SKM-1 treated with dmso at 0.1 percent for 144 hours (cell line): ENCODE results near the gene FGF9.
A peak's percentile ranks its signal among the peaks of the same experiment; 100 is the strongest.

Experiments
- DNase-seq: peaks from one replicate; lab custom pipeline; 2025; ENCODE audit not compliant: unreplicated experiment; lab: John Stamatoyannopoulos, UW

Gene FGF9

DNA sequence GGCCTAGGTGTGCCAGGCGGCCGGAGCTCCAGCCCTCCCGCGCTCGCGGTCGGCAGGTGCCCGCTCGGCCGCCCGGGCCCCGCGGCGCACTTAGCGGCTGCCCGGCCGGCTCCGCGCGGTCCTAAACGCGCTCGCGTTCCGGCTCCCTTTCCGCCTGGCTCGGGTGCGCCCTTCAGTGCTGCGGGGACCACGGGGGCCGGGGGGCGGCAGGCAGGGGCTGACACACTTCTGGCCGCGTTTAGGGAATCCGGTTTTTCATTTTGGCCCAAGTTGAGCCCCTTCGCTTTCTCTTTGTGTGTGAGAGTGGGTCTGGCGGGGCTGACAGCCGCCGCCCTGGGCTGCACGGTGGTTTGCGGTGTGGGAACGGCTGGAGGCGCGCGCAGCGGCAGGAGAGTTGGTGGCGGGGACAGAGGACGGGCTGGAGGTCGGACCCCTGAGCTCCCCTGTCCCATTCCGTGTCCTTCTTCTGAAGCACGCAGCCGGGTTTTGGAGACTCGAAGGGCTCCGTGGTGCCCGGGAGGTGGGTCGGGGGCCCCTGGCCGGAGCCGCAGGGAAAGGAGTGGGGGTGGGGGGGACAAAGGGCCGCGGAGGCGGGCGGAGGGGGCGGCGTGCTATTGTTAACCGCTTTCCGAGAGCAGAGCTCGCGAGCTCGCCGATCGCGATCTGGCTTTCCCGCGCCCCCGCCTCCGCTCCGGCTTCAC, 3.1 kb downstream of the FGF9 start:
- DNase-seq, result peak; percentile 22

- DNase-seq, result no peak
Observed at GRCh38 chr13:21674490-21675009, 3.7 kb downstream of the FGF9 start.

- no peak for DNase-seq
Observed at GRCh38 chr13:21675095-21675991, 4.5 kb downstream of the FGF9 start.

GRCh38 chr13:21676611-21677021, 5.7 kb downstream of the FGF9 start:
- DNase-seq, result no peak

GRCh38 chr13:21677075-21677623, 6.3 kb downstream of the FGF9 start:
- DNase-seq, result no peak

- DNase-seq, result no peak
Observed at GRCh38 chr13:21683034-21683733, 12.3 kb downstream of the FGF9 start.

GRCh38 chr13:21684576-21684975, 13.7 kb downstream of the FGF9 start:
- no peak for DNase-seq

DNA sequence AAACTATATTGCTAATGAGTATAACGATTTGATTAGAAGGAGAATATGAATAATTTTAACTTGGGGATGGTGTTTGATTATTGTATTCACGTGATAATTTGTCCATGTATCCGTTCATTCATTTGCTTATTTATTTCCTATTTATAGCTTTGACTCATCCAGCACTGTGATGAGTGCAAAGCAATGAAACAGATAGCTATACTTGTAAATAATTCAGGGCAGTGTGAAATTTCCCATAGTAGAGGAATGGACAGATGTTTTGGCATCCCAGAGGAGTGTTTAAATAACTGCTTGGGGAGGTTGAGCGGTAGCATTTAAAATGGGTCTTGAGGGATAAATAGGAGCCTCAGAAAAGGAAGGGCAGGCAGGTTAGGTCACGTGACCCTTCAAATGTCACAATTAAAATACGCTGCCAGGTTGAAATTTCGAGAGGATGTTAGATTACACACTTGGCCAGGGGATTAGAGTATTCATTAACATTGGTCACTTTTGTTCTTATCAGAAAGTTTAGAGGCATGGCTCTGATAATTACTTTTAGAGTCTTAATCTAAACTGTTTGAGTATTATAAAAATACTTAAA, 14.7 kb downstream of the FGF9 start:
- DNase-seq, result no peak

- DNase-seq, result no peak
Observed at GRCh38 chr13:21686751-21687391, 16.0 kb downstream of the FGF9 start.

GRCh38 chr13:21688056-21688455, 17.2 kb downstream of the FGF9 start:
- DNase-seq, result no peak

DNA sequence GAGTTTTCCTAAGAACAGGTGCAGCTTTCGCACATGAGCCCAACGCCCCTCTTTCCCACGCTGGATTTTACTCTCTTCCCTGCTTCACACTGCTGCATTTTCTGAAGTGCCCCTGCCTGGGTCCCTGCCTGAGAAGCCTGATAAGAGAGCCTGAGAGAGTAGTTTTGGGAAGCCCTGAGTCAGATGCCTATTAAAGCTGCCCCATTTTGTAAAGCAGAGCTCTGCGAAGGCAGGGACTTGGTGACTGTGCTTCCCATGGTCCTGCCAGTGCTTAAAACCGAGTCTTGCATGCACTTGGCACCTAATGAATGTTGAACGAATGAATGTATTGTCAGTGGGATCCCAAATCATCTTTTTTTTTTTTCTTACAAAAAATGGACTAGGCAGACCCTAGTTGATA, 18.2 kb downstream of the FGF9 start:
- DNase-seq, result no peak

DNA sequence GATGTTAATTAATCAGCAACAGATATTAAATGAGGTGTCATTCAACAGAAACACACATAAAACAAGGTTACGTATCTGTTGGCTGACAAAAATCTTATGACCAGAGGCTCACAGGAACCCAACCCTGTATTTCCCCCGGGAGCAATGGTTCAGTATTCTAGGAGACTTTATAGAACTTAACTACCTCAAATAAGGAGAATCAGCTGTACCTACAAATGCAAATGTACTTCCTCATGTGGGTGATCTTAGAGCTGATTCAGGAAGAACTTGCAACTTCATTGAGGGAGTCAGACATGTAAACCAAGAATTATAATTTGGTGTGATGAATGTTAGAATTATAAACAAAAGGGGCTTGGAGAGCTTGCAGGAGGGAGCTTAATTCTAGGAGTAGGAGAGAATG, 20.1 kb downstream of the FGF9 start:
- no peak for DNase-seq

DNA sequence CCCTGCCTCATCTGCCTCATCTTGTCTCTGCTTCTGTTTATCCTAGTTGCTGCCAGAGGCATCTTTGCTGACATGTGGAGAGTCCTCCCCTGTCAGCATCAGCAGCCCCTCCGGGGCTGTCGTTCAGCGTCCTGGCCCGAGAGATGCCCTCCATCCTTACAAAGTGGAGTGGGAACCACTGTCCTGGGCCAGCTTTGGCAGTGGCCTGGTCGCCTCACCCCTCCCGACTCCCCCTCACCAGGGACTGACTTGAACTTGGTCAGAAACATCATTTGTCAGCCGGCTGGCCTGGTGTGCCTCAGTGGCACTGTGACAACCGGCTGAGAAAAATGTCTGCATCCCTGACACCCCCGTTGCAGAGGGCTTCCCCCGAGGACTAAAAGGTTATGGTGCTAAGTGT, 20.6 kb downstream of the FGF9 start:
- no peak for DNase-seq

DNA sequence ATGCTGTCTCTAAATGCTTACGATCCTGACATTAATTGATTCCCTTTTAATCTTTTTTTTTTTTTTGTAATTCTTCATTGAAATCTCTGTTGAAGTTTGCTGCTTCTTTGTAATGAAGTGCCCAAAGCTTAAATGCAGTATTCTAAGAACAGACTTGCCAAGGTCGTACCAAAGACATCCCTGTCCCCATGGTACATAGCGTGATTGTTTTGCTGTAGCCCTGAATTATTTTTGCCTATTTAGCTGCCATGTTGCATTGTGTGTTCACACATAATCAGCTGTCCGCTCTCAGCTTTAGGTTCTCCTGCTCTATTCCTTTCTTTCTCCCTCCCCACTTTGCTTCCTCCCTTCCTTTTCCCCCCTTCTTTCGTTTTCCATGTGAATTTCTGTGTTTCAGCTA, 21.1 kb downstream of the FGF9 start:
- DNase-seq, result no peak

- DNase-seq, result no peak
Observed at GRCh38 chr13:21694831-21695230, 24.0 kb downstream of the FGF9 start.

GRCh38 chr13:21695546-21695945, 24.7 kb downstream of the FGF9 start:
- DNase-seq, result no peak

GRCh38 chr13:21696865-21697448, 26.1 kb downstream of the FGF9 start:
- peak; percentile 43 for DNase-seq

DNA sequence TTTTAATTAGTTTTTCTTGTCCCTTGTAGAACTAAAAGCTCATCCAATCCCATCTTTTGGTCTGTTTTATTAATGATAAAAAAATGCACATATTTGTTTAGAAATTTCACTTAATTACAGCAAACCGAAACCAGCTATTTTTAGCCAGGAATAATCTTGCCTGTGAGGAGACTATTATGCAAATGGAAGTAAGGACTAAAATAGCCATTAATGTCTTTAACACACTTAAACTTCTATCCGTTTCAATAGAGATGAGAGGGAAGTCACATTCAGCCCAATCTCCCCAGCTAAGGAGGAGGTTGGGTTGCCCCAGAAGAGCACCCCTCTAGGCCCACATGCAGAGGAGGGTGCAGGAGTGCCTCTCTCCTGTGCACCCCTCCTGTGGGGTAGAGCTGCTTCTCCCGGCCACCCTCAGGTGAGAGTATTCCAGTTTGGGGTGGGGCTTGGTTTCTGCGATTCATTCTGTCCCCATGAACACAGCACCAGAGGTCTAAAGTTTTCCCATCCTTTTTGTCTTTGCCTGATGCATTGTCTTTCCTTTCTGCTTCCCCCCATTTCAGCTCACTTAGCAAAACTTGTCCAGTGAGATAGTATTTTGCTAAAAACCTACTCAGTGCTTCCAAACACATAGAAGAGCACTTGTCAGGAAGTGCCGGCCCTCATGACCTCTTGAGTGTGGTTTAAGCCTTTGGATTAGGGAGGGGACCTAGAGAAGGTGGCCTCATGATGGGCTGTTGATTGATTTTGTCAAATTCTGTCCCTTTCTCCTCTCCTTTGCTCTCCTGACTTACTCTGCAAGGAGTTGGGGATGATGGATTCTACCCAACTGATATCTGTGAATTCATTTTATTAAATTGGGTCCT, 28.2 kb downstream of the FGF9 start:
- no peak for DNase-seq

DNA sequence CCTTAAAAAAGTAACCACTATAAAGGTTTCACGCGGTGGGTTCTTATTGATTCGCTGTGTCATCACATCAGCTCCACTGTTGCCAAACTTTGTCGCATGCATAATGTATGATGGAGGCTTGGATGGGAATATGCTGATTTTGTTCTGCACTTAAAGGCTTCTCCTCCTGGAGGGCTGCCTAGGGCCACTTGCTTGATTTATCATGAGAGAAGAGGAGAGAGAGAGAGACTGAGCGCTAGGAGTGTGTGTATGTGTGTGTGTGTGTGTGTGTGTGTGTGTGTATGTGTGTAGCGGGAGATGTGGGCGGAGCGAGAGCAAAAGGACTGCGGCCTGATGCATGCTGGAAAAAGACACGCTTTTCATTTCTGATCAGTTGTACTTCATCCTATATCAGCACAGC, 30.6 kb downstream of the FGF9 start:
- no peak for DNase-seq
